GM19397 (cell line): ENCODE data around the gene OR52E5.

Experiments
- ATAC-seq: cut with Tn5 transposase; IDR thresholded peaks from one replicate; pipeline ENCODE4 v1.9.1; 2021; ENCODE audit warnings: mild to moderate bottlenecking, moderate library complexity; ENCODE audit not compliant: unreplicated experiment

OR52E5 gene

GRCh38 chr11:5932671-5933070 is 39.7 kb downstream of the OR52E5 start:
- no peak for ATAC-seq

DNA sequence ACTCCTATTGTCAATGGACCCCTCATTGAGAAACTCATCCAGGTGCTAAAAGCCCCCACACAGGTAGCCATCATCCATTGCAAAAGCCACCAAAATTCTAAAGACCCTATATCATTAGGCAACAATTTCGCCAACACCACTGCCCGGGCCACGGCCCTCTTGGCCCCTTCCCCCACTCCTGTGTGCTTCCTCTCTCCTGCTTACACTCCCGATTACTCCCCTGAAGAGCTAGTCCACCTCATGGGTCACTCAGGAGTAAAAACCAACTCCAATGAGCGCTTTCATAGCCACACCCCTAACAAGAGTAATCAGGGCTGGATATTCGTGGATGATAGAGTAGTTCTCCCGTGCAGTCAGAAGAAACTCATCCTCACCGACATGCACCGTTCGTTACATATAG is 40.1 kb downstream of the OR52E5 start:
- ATAC-seq = no peak

DNA sequence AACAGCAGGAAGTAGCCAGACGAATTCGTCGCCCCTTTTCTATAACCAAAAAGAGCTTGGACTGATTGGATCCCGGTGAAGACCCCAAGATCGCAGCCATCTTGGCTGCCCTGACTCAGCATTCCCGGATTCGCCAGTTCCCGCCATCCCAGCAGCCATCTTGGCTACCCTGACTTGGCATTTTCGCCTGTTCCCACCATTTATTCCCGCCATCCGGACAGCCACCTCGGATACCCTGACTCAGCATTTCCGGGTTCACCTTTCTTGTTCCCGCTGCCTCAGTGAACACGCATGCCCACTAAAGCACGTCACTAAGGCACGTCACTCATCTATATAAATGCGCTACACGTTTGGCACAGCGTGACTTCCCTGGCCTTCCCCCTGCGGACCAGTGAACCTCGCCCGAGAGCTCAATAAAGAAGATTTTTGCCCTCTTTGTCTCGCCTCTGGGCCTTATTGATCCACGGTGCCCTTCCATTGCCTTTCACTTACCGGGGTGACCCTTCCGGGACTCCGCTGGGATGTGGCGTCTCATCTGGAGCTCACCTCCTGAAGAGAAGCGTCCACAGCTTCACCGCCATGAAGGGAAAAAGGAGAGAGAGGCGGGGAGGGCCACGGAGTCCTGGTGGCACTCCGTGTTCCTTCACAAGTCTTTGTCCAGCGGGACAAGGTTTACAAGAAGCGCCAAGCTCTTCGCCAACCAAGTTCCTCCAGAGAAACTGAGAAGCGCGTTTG is 45.0 kb downstream of the OR52E5 start:
- no peak for ATAC-seq

- ATAC-seq = no peak
Measured at GRCh38 chr11:5938603-5938965, 45.6 kb downstream of the OR52E5 start.

DNA sequence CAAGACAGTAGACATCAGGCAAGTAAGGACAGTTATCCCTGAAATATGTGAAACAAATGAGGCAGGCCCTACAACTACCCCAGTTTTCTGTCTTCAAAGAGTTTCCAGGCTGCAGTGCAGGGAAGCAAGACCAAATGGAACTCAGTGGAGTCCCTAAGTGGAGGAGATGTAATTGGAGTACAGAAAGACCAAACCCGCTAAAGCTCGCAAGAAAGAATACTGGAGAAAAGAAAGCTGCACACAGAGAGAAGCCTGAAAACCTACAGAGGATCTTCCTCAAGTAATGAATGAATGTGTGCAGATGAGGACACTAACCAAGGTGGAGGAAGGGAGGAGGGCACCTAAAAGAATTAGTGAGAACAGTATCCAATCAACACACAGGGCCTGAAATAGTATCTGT is 47.7 kb downstream of the OR52E5 start:
- ATAC-seq = no peak

GRCh38 chr11:5941951-5942350 is 48.9 kb downstream of the OR52E5 start, which contains the start of gene OR56A3:
OR56A3 (plus strand) TSS chr11:5942251; CDS start chr11:5947347, 5,096 bp downstream.
- no peak for ATAC-seq
